A549 (cell line): ENCODE results near the gene GDF10. TPM values are rescaled to one million over a fixed set of nuclear protein-coding genes. Genes with fewer than 3 reads are reported as not detected.

Experiments
- ATAC-seq, 2 experiments: fragments of 200-7000 bp in 1 of 2; fragments of >200 bp in 1 of 2; cut with Nextera tagmentation in 1 of 2; cut with Tn5 transposase in 1 of 2; 3 replicates each; pipeline versions ENCODE4 v1.8.0 to v1.9.1; 2018 to 2020; ENCODE audit warnings: mild to moderate bottlenecking in 1 of 2, moderate library complexity in 1 of 2
- CTCF ChIA-PET: fragments of 300-600 bp; sonication (Branson Sonifier 250); formaldehyde crosslinking; extraction: SDS; loops from one replicate; lab custom pipeline; 2021; ENCODE audit warnings: antibody characterized with exemption, inconsistent platforms; lab: Yijun Ruan, JAX
- POLR2A ChIA-PET: fragments of 350-600 bp; formaldehyde crosslinking; extraction: SDS; loops from one replicate; lab custom pipeline; 2021; ENCODE audit warnings: antibody characterized with exemption, inconsistent platforms; lab: Yijun Ruan, JAX
- DNase-seq, 2 experiments: peaks; one replicate each; pipeline versions ENCODE4 v3.0.0 to v3.0.0-alpha.2; 2011 to 2016; ENCODE audit warnings: low read depth in 1 of 2, low spot score in 1 of 2
- FAIRE-seq: peaks from 2 replicates; lab custom pipeline; 2011; peaks lifted over from hg19 to GRCh38; lab: Jason Lieb, UNC
- H3K27ac ChIP-seq, 2 experiments: fragments of >200 bp; sonication (Bioruptor Twin); formaldehyde crosslinking; 3 replicates each; pipeline ENCODE4 v1.5.1; 2016 to 2017
- H3K4me1 ChIP-seq: fragments of >200 bp; sonication (Bioruptor Twin); formaldehyde crosslinking; 3 replicates; pipeline ENCODE4 v1.6.1; 2016
- H3K4me2 ChIP-seq: fragments of >200 bp; sonication (Bioruptor Twin); formaldehyde crosslinking; 3 replicates; pipeline ENCODE4 v1.6.1; 2016
- H3K4me3 ChIP-seq: fragments of >200 bp; sonication (Bioruptor Twin); formaldehyde crosslinking; 3 replicates; pipeline ENCODE4 v1.5.1; 2016
- H3K9me3 ChIP-seq: fragments of >200 bp; sonication (Bioruptor Twin); formaldehyde crosslinking; 3 replicates; pipeline ENCODE4 v1.6.1; 2016
- CEBPB ChIP-seq, 2 experiments: fragments of >200 bp in 1 of 2; sonication (Bioruptor Twin) in 1 of 2; formaldehyde crosslinking in 1 of 2; IDR thresholded peaks; 2 replicates each; pipeline ENCODE4 v1.6.1; 2012 to 2016
- HEYL ChIP-seq: fragments of 250-450 bp; sonication (Bioruptor Pico); IDR thresholded peaks from 2 replicates; pipeline ENCODE4 v1.8.0; 2021; ENCODE audit warnings: mild to moderate bottlenecking, moderate library complexity
- KDM1A ChIP-seq: fragments of 200-600 bp; sonication (generic); IDR thresholded peaks from 2 replicates; pipeline ENCODE4 v1.6.1; 2016; ENCODE audit warnings: low read depth, mild to moderate bottlenecking
- MAX ChIP-seq: IDR thresholded peaks from 2 replicates; pipeline ENCODE4 v1.6.1; 2012
- MAZ ChIP-seq: fragments of 150-350 bp; IDR thresholded peaks from 2 replicates; pipeline ENCODE4 v1.6.1; 2014; ENCODE audit warnings: antibody characterized with exemption, low read depth, low read length, borderline replicate concordance
- NPAS2 ChIP-seq: fragments of 250-450 bp; sonication (Bioruptor Pico); IDR thresholded peaks from 2 replicates; pipeline ENCODE4 v1.8.0; 2022; ENCODE audit warnings: mild to moderate bottlenecking, moderate library complexity, borderline replicate concordance
- NR3C1 ChIP-seq: fragments of >200 bp; sonication (Bioruptor Twin); formaldehyde crosslinking; IDR thresholded peaks from 3 replicates; pipeline ENCODE4 v1.6.1; 2017
- SREBF2 ChIP-seq: fragments of 450-650 bp; IDR thresholded peaks from 2 replicates; pipeline ENCODE4 v1.6.1; 2014; ENCODE audit warnings: mild to moderate bottlenecking, moderate library complexity
- TFCP2L1 ChIP-seq: fragments of 250-450 bp; sonication (Bioruptor Pico); IDR thresholded peaks from 2 replicates; pipeline ENCODE4 v1.5.0; 2021; ENCODE audit warnings: mild to moderate bottlenecking
- ZC3H11A ChIP-seq: fragments of 450-650 bp; IDR thresholded peaks from 2 replicates; pipeline ENCODE4 v1.6.1; 2014; ENCODE audit warnings: antibody characterized with exemption, mild to moderate bottlenecking
- ZSCAN20 ChIP-seq: fragments of 250-450 bp; sonication (Bioruptor Pico); IDR thresholded peaks from 2 replicates; pipeline ENCODE4 v1.8.0; 2022; ENCODE audit warnings: mild to moderate bottlenecking, moderate library complexity
- WGBS: methylation state at CpG from one replicate; pipeline ENCODE4 v1.1.6; 2017; ENCODE audit errors: missing lambda C conversion rate; 5-methylcytosine and 5-hydroxymethylcytosine counted together
- polyA plus RNA-seq, 4 experiments: library from polyadenylated mRNA; depleted of rRNA in 3 of 4; stranded (reverse); fragments of >200 nt; fragmentation: RNase III in 1 of 4; extraction: RNeasy Plus Mini Kit Qiagen cat#74134 plus additional on column Dnase treatment in 1 of 4; gene quantifications; 2 replicates in 3 of 4; 3 replicates in 1 of 4; pipeline ENCODE4 v1.2.3, GENCODE V29; 2011 to 2017
- TF ChIP-seq, protein P1 (sequence below): fragments of 200-600 bp; sonication (generic); IDR thresholded peaks from 2 replicates; pipeline ENCODE4 v1.6.1; 2016; ENCODE audit warnings: antibody characterized with exemption, mild to moderate bottlenecking, moderate library complexity
- TF ChIP-seq, protein P2 (sequence below): fragments of 450-650 bp; IDR thresholded peaks from 2 replicates; pipeline ENCODE4 v1.6.1; 2014; ENCODE audit warnings: antibody characterized with exemption

The GDF10 gene
- polyA plus RNA-seq, 2 of the 4 experiments (the other 2 are of a cell fraction): 0.10 TPM; not detected in 1

- TF ChIP-seq, protein P1, sequence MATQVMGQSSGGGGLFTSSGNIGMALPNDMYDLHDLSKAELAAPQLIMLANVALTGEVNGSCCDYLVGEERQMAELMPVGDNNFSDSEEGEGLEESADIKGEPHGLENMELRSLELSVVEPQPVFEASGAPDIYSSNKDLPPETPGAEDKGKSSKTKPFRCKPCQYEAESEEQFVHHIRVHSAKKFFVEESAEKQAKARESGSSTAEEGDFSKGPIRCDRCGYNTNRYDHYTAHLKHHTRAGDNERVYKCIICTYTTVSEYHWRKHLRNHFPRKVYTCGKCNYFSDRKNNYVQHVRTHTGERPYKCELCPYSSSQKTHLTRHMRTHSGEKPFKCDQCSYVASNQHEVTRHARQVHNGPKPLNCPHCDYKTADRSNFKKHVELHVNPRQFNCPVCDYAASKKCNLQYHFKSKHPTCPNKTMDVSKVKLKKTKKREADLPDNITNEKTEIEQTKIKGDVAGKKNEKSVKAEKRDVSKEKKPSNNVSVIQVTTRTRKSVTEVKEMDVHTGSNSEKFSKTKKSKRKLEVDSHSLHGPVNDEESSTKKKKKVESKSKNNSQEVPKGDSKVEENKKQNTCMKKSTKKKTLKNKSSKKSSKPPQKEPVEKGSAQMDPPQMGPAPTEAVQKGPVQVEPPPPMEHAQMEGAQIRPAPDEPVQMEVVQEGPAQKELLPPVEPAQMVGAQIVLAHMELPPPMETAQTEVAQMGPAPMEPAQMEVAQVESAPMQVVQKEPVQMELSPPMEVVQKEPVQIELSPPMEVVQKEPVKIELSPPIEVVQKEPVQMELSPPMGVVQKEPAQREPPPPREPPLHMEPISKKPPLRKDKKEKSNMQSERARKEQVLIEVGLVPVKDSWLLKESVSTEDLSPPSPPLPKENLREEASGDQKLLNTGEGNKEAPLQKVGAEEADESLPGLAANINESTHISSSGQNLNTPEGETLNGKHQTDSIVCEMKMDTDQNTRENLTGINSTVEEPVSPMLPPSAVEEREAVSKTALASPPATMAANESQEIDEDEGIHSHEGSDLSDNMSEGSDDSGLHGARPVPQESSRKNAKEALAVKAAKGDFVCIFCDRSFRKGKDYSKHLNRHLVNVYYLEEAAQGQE: no peak
- no peak for TF ChIP-seq NPAS2 (CRISPR knock-in tag)
Measured at GRCh38 chr10:47298715-47299114, 1.3 kb upstream of the GDF10 start (continued).

GRCh38 chr10:47300429-47300931 lies 483 bp downstream of the GDF10 start:
- WGBS: 60% methylated on average over 4 of the region's 57 CpGs
- ChIA-PET POLR2A (no interaction called here), CTCF (interaction anchor here (0.8 to 3.5 kb wide), 4 partner anchors 11 to 275 kb away, joined by 3 to 20 read pairs (median 8); no protein-coding TSS in a partner anchor)
- FAIRE-seq (no peak), DNase-seq (no peak), ATAC-seq (peak; percentile 27 to 70; a peak in 4 of 6 replicates)
- no peaks in the 10 kb centered on the region for H3K4me1 ChIP-seq
- TF ChIP-seq MAX (no peak), MAZ (no peak), ZC3H11A (no peak), NR3C1 (no peak), CEBPB (IDR thresholded peaks at IDR 0.05) (no peak), ZSCAN20 (CRISPR knock-in tag) (no peak), HEYL (CRISPR knock-in tag) (no peak), TFCP2L1 (no peak)
- TF ChIP-seq, protein P2, sequence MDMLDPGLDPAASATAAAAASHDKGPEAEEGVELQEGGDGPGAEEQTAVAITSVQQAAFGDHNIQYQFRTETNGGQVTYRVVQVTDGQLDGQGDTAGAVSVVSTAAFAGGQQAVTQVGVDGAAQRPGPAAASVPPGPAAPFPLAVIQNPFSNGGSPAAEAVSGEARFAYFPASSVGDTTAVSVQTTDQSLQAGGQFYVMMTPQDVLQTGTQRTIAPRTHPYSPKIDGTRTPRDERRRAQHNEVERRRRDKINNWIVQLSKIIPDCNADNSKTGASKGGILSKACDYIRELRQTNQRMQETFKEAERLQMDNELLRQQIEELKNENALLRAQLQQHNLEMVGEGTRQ: no peak
- TF ChIP-seq, protein P1: no peak
- peak overlapping the region; percentile 94 for H3K4me2 ChIP-seq
- H3K4me3 ChIP-seq: peak overlapping the region; percentile 49
- no peaks in the 10 kb centered on the region for H3K9me3 ChIP-seq
- peak overlapping the region in 1 of 2 experiments; percentile 53; a peak in 2 of 6 replicates for H3K27ac ChIP-seq

DNA sequence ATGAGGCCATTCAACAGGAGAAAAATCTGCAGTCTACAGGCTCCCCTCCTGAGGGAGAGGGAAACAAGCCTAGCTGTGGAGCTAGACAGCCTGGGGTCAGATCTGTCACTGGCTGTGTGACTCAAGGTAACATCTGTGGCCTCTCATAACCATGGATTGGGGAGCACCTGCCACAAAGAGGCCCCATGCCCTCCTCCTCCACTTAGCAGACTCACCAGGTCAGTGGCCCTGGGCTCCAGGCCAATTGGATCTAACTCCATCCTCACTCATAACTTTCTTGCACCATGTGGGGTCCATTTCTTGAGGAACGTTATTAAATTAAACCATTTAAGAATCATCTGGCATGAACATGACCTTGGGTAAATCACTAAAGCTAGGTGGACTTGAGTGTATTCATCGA lies 1.8 kb downstream of the GDF10 start:
- Histone ChIP-seq H3K4me3 (no peak overlapping the region), H3K9me3 (no peaks in the 10 kb centered on the region), H3K27ac (no peak overlapping the region), H3K4me2 (no peak overlapping the region), H3K4me1 (no peaks in the 10 kb centered on the region)
- ChIA-PET CTCF (interaction anchor here (3.4 to 3.5 kb wide), 3 partner anchors 10 to 277 kb away, joined by 13 to 26 read pairs (median 20); no protein-coding TSS in a partner anchor), POLR2A (no interaction called here)
- FAIRE-seq (no peak), ATAC-seq (no peak), DNase-seq (no peak)
- WGBS: 37% methylated on average over 2 of the region's 2 CpGs
- TF ChIP-seq KDM1A (no peak), SREBF2 (no peak)
